Body of pancreas (tissue), 4 donors: Measurements from ENCODE around the gene RMND1.

Experiments used
- CTCF ChIP-seq, 7 experiments: fragments of 450-650 bp in 4 of 7; fragments of 200-600 bp in 3 of 7; sonication (generic) in 3 of 7; IDR thresholded peaks; one replicate each; pipeline ENCODE4 v1.5.1; 2016 to 2019; ENCODE audit warnings: antibody characterized with exemption in 7 of 7
- POLR2A ChIP-seq, 3 donors: fragments of 450-650 bp; IDR thresholded peaks; one replicate each; pipeline ENCODE4 v1.6.1; 2016; ENCODE audit warnings: antibody characterized with exemption in 3 of 3, mild to moderate bottlenecking in 2 of 3

GRCh38 chr6:151481786-151482185 lies 29.9 kb upstream of the RMND1 start:
- no peak for TF ChIP-seq POLR2A (IDR thresholded peaks at IDR 0.05)
- TF ChIP-seq CTCF (IDR thresholded peaks at IDR 0.05) = no peak
